Measurements from ENCODE around the gene ARRB1. TPM values are rescaled to one million over a fixed set of nuclear protein-coding genes. Genes with fewer than 3 reads are reported as not detected.

The ARRB1 gene
- total and polyA plus RNA-seq, 2 of the 13 experiments (the other 11 are each of a cell fraction or from before 2014, with no cell fraction given), result 22.5 to 35.7 TPM

DNA sequence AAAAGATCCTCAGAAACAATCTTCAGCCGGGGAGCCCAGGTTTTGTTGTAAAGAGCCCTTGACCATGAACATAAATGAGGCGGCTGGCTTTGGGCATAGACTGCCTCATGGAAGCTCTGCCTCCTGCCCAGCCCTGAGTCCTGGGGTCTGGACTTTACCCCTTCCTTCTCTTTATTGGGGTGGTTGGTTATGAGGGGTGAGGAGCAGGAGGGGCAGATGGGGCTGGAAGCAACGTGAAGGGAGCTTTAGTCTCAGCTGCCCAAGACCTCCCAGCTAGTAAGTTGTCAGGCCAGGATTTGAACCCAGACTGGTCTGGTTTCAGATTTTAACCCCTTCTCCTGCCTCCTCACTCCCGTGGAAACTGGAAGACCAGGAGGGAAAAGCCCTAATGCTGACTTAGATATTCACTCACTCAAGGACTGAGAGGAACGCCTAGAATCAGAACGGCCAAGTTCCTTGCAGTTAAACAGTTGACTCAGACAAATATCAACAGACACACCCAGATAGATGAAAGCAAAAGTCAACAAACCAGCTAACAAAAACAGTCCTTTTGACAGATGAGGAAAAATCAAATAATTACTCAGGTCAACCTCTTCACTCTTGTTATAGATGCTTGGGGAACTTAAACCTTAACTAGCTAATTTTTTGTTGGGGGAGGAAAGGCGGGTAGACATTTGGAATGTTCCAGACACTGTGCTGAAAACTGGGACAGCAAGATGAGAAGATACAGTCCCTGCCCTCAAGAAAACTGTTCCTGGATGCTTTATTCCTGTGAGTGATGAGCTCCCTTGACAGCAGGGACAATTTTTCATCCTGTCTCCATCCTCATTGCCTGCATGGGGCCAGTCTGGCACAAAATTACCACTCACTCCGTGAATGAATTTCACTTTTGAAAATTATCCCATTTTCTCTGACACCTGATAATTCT is 20.8 kb upstream of the ARRB1 start (continued):
- TF ChIP-seq SOX6 (IDR thresholded peaks at IDR 0.05) (no peak), SOX6 (CRISPR knock-in tag; IDR thresholded peaks at IDR 0.05) (peak; percentile 66), NFE2 (CRISPR knock-in tag; IDR thresholded peaks at IDR 0.05) (no peak), NR2C2 (CRISPR knock-in tag; IDR thresholded peaks at IDR 0.05; ENCODE audit: borderline replicate concordance) (peak; percentile 28; the same call in 1 of the 2 replicates), ARNT (IDR thresholded peaks at IDR 0.05) (no peak), KLF9 (CRISPR knock-in tag; IDR thresholded peaks at IDR 0.05; ENCODE audit: low read depth) (no peak), SRSF4 (IDR thresholded peaks at IDR 0.05; ENCODE audit: low read depth, low read length, poor library complexity, severe bottlenecking) (no peak), ZNF331 (CRISPR knock-in tag; IDR thresholded peaks at IDR 0.05) (0 out of 2 replicates have a peak, but pooled peaks have one; percentile 23), GZF1 (CRISPR knock-in tag; IDR thresholded peaks at IDR 0.05) (no peak), ZNF678 (CRISPR knock-in tag; IDR thresholded peaks at IDR 0.05) (no peak), CCDC6 (CRISPR knock-in tag; IDR thresholded peaks at IDR 0.05) (no peak), RAD51 (IDR thresholded peaks at IDR 0.05; ENCODE audit: borderline replicate concordance) (no peak), RARG (CRISPR knock-in tag; IDR thresholded peaks at IDR 0.05; ENCODE audit: low read depth) (no peak), SOX13 (IDR thresholded peaks at IDR 0.05) (no peak), SOX13 (CRISPR knock-in tag; conservative IDR thresholded peaks at IDR 0.05 in 1 of 2, IDR thresholded peaks at IDR 0.05 in 1 of 2) (peak in 1 of 2 experiments; percentile 82; a peak in 2 of 4 replicates), RFX1 (IDR thresholded peaks at IDR 0.05) (no peak), GATA4 (IDR thresholded peaks at IDR 0.05; ENCODE audit: borderline replicate concordance, low read depth) (no peak), SYNCRIP (IDR thresholded peaks at IDR 0.05; ENCODE audit: insufficient read depth, low read depth, low read length) (no peak), ZNF501 (CRISPR knock-in tag; IDR thresholded peaks at IDR 0.05) (no peak)
- TF ChIP-seq, protein P1, sequence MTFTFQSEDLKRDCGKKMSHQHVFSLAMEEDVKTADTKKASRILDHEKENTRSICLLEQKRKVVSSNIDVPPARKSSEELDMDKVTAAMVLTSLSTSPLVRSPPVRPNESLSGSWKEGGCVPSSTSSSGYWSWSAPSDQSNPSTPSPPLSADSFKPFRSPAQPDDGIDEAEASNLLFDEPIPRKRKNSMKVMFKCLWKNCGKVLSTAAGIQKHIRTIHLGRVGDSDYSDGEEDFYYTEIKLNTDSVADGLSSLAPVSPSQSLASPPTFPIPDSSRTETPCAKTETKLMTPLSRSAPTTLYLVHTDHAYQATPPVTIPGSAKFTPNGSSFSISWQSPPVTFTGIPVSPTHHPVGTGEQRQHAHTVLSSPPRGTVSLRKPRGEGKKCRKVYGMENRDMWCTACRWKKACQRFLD (CRISPR knock-in tag; IDR thresholded peaks at IDR 0.05; ENCODE audit: borderline replicate concordance), result no peak
- TF ChIP-seq, protein P2, sequence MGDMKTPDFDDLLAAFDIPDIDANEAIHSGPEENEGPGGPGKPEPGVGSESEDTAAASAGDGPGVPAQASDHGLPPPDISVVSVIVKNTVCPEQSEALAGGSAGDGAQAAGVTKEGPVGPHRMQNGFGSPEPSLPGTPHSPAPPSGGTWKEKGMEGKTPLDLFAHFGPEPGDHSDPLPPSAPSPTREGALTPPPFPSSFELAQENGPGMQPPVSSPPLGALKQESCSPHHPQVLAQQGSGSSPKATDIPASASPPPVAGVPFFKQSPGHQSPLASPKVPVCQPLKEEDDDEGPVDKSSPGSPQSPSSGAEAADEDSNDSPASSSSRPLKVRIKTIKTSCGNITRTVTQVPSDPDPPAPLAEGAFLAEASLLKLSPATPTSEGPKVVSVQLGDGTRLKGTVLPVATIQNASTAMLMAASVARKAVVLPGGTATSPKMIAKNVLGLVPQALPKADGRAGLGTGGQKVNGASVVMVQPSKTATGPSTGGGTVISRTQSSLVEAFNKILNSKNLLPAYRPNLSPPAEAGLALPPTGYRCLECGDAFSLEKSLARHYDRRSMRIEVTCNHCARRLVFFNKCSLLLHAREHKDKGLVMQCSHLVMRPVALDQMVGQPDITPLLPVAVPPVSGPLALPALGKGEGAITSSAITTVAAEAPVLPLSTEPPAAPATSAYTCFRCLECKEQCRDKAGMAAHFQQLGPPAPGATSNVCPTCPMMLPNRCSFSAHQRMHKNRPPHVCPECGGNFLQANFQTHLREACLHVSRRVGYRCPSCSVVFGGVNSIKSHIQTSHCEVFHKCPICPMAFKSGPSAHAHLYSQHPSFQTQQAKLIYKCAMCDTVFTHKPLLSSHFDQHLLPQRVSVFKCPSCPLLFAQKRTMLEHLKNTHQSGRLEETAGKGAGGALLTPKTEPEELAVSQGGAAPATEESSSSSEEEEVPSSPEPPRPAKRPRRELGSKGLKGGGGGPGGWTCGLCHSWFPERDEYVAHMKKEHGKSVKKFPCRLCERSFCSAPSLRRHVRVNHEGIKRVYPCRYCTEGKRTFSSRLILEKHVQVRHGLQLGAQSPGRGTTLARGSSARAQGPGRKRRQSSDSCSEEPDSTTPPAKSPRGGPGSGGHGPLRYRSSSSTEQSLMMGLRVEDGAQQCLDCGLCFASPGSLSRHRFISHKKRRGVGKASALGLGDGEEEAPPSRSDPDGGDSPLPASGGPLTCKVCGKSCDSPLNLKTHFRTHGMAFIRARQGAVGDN (CRISPR knock-in tag; IDR thresholded peaks at IDR 0.05), result no peak
- TF ChIP-seq, protein P3, sequence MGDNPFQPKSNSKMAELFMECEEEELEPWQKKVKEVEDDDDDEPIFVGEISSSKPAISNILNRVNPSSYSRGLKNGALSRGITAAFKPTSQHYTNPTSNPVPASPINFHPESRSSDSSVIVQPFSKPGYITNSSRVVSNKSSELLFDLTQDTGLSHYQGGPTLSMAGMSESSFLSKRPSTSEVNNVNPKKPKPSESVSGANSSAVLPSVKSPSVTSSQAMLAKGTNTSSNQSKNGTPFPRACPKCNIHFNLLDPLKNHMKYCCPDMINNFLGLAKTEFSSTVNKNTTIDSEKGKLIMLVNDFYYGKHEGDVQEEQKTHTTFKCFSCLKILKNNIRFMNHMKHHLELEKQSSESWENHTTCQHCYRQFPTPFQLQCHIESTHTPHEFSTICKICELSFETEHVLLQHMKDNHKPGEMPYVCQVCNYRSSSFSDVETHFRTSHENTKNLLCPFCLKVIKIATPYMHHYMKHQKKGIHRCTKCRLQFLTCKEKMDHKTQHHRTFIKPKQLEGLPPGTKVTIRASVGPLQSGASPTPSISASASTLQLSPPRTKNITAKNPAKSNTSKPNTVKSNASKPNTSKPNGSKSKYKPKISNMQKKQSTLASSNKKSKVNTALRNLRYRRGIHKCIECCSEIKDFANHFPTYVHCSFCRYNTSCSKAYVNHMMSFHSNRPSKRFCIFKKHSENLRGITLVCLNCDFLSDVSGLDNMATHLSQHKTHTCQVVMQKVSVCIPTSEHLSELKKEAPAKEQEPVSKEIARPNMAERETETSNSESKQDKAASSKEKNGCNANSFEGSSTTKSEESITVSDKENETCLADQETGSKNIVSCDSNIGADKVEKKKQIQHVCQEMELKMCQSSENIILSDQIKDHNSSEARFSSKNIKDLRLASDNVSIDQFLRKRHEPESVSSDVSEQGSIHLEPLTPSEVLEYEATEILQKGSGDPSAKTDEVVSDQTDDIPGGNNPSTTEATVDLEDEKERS (CRISPR knock-in tag; IDR thresholded peaks at IDR 0.05), result peak; percentile 35; the same call in 1 of the 2 replicates
